RCC 7860 (cell line): ENCODE results near the gene SFXN4.
"Not testable (repeated sequence)": the region's sequence is repeated elsewhere in the genome, so short reads cannot be mapped to it uniquely, and the experiment has no call there.

Source experiments
- DNase-seq: peaks from one replicate; pipeline ENCODE4 v3.0.0-alpha.2; 2015; ENCODE audit warnings: low spot score
- FAIRE-seq: peaks from 2 replicates; lab custom pipeline; 2012; peaks lifted over from hg19 to GRCh38; lab: Jason Lieb, UNC

Gene SFXN4

DNA sequence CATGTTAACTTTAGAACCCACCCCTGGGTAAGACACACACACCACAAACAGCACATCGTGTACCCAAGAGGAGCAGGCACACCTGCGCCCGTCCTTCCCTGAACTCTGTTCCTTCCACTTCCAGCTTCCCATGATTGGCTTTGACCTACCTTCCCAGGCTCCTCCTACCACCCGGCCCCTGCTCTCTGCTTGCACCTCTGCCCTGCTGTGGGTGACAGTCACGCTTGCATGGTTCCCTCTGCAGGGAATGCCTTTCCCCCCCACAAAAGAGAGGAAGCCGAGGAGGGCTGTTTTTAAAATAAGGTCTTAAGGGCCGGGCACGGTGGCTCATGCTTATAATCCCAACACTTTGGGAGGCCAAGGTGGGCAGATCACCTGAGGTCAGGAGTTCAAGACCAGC is 16.4 kb downstream of the SFXN4 start:
- FAIRE-seq: no peak
- no peak for DNase-seq

DNA sequence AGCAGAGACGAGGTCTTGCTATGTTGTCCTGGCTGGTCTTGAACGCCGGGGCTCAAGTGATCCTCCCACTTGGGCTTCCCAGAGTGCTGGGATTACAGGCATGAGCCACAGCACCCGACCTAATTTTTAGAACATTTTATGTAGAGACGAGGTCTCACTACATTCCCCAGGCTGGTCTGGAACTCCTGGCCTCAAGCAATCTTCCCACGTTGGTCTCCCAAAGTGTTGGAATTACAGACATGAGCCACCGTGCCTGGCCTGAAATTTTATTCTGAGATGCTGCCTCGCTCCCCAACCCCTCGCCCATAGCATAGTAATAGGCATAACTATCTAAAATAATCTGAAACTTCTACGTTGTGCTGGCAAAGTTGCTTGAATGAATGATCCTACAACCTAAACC is 21.9 kb downstream of the SFXN4 start:
- DNase-seq: no peak
- FAIRE-seq: no peak

DNA sequence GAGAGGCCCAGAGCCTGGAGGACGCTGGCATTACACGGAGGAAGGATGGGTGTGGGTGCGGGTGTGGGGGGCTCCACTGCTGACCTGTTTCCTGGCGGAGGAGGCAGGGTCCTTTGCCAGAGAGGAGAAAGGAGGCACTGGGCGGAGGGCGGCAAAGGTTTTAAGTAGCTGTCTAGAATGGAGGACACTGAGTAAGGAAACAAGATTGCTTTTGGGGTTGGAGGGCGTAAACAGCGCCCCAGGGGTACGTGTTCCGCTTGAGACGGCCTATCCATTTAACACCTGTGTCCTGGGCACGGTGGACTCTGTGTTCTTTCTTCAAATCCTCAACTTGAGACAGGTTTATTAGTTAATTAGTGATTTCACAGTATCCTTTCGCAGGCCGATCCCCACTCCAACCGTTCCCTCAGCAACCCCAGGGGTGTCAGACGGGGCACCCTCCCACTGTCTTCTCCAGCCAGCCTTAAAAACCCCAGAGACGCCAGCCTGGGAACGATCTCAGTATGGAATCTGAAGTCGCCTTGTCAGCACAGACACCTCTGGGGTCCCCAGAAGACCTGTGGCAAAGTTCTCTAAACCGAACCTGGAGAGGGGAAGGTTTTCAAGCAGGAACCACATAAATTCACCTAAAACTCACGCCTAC is 24.8 kb downstream of the SFXN4 start:
- DNase-seq (no peak), FAIRE-seq (no peak)

DNA sequence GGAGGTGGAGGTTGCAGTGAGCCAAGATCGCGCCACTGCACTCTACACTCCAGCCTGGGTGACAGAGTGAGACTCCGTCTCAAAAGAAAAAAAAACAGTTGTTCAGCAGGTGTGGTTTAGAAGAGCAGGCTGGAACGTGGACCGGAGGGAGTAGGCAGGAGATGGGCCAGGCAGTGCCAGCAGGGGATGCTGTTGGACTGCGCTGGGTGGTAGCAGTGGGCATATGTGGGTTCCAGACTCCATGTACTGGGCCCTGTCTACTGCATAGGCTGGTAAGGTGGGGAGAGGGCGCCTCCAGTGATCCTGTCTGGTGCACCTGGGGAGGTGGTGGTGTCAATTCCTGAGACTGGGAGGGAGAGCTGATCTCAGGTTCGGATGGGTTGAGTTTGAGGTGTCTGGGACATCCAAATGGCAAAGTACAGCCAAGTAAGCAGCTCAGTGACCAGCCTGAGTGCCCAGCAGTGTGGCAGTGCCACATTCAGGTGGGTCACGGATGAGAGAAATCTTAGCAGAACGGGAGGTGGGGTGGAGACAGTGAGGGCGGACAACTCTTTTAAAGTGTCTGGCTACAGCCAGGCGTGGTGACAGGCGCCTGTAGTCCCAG is 25.9 kb downstream of the SFXN4 start:
- no peak for DNase-seq
- no peak for FAIRE-seq

DNA sequence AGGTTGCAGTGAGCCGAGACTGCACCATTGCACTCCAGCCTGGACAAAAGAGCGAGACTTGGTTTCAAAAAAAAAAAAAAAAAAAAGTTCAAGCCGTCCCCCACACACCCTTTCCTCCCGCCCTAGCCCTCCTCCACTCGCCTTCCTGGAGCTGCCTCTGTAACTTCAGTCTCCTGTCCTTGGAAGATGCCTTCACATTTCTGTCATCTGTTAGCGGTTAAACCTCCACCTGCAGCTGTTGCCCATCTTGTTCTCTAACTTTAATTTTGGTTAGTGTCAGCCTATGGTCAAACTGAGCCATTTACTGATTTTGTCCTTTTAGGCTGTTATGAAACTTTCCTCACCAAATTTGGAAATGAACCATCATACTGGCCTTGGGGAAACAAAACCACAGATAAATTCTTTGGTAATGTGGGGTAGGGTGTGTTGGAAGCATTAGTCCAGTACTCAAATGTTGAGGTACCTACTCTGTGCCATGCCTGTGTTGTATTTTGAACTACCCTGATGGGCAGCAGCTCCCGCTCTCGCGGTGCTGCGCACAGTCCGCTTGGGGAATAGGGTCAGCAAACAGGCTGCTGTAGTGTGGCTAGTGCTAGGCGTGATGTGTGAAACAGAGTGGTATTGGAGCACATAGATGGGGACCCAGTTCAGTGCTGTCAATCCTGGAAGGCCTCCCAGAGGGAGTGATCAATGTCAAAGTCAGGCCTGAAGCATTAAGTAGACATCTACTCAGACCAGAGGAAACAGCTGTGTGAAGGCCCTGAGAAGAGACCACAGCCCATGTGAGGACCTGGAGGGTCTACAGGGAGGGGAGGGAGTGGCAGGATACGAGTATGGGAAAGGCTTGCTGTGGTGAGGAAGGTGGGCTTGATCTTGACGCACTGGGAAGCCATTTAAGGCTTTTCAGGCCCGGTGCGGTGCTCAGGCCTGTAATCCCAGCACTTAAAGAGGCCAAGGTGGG is 26.9 kb downstream of the SFXN4 start:
- FAIRE-seq (no peak), DNase-seq (no peak)

DNA sequence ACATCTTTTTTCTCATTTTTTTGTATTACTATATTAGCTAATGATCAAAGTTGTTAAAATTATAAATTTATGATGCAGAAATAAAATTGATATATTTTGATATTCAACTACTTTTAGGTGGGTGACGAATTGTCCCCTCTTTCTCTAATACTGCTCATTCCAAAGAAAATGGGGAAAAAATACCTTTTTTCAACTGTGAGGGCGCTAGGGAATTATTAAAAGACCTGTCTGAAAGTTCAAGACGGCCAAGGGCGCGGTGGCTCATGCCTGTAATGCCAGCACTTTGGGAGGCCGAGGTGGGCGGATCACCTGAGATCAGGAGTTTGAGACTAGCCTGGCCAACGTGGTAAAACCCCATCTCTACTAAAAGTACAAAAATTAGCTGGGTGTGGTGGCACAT is 27.6 kb downstream of the SFXN4 start:
- FAIRE-seq, DNase-seq: not testable (repeated sequence)

DNA sequence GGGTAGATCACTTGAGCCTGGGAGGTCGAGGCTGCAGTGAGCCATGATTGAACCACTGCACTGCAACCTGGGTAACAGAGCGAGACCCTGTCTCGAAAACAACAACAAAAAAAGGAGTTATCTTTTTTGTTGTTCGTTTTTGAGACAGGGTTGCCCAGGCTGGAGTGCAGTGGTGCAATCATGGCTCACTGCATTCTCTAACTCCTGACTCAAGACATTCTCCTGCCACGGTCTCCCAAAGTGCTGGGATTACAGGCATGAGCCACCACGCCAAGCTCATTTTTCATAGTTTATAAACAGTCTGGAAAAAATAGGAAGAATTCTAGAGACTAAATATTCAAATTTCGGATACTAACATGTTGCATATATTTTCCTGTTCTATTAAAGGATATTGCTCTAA is 29.4 kb downstream of the SFXN4 start:
- DNase-seq: no peak
- no peak for FAIRE-seq

DNA sequence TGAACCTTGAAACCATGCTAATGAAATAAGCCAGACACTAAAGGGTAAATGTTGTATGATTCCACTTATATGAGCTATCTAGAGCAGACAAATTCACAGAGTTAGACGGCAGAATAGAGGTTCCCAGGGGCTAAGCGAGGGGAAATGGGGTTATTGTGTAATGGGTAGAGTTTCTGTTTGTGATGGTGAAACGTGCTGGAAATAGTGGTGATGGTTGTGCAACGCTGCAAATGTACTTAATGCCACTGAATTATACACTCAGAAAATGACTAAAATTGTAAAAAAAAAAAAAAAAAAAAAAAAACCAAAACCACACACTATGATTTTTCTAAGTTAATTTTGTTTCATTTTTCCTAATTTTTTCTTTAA is 30.0 kb downstream of the SFXN4 start:
- FAIRE-seq (no peak), DNase-seq (no peak)

DNA sequence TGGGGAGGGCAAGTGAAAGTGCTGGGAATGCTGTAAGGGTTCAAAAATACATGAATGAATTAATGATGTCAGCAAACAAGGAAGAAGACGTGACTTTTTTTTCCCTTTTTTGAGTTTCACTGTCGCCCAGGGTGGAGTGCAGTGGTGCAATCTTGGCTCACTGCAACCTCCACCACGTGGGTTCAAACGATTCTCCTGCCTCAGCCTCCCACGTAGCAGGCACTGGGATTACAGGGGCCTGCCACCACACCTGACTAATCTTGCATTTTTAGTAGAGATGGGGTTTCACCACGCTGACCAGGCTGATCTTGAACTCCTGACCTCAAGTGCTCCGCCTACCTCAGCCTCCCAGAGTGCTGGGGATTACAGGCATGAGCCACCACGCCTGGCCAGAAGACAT is 31.6 kb downstream of the SFXN4 start:
- DNase-seq: no peak
- no peak for FAIRE-seq

DNA sequence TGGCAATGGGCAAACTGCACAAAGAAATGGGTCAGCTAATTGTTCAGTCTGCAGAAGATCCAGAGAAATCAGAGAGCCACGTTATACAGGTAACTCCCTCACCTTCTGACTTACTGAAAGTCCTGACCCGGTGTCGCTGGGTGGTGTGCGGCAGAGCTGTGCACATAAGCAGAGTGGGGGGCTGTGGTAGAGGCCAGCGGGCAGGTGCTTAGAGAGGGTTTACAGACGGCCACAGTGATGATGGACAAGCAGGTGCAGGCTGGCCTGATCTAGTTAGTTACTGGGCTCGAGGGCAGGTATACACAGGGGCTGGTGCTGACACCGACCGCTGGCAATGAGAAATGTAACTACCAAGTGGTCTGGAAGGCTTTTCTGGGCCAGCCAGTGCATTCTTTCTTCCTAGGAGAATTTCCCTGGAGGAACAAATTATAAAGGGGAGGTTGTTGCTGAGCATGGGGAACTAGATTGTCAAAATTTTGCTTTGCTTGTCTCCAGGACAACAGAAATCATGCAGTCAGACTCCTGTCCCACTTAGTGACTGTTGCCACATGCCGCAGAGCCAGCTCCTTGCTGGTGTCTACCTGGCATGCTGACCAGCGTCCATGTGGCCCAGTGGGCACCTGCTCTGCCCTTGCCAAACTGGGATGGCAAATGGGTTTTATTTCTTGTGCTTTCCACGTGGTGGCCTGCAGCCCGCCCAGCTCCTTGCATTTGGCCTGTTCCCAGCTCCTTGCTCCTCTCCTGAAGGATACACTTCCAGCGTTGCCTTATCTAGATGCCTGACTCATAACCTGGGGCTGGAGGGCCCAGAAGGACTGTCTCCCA is 32.8 kb downstream of the SFXN4 start:
- FAIRE-seq: no peak

DNA sequence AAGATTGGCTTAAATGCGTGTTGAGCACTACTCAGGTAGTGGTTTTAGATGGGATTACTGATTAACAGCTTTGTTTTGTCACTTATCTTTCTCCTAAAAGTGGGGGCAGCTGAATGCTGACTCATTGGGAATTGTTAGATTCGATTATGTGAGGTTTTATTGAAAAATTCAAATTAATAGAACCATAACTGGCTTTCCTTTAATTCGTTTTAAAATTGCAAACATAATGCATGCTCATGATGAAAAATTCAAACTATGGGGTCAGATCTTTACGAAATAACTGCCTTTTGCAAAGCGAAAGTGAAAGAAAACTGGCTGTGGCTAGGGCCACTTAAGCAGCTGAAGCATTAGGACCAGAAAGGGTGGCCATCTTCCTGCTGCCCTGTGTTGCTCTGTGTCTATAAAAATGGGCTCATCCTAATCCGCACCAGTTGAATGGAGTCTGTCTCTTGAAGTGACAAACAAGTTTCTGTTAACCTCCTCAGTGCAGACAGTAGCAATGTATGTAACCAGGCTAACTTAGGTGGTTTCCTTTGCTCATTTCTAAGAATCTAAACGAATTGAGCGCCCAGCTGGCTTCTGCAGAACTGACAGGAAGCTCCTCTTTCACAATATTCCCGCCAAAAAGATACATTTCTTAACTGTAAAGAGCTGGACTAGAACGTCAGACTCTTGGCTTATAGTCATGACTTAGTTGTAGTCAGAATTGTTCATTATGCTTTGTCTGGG is 33.8 kb downstream of the SFXN4 start:
- FAIRE-seq (peak; percentile 74), DNase-seq (peak; percentile 54)

More for the DNA sequence above, 32.8 kb downstream of the SFXN4 start:
- DNase-seq: no peak

DNA sequence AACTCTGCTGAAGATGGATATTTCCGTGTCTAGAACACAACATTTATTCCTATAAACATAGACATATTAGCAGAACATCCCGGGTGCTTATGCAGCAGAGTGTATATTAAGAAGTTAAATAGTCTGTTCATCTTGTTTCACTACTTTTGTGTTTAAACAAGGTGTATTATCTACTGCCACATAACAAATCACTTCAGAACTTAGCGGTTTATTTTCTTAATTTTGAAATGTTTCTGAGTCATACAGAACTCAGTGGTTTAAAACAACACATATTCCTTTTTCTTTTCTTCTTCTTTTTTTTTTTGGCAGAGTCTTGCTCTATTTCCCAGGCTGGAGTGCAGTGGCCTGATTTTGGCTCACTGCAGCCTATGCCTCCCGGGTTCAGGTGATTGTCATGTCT is 35.8 kb downstream of the SFXN4 start:
- FAIRE-seq: no peak
- no peak for DNase-seq

DNA sequence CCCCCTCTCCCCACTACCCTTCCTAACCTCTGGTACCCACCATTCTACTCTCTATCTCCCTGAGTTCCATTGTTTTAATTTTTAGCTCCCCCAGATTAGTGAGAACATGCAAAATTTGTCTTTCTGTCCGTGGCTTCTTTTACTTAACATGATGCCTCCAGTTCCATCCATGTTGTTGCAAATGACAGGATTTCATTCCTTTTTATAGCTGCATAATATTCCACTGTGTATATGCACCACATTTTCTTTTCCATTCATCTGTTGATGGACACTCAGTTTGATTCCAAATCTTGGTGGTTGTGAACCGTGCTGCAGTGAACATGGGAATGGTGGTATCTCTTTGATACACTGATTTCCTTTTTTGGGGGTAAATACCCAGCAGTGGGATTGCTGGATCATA is 39.6 kb downstream of the SFXN4 start:
- no peak for FAIRE-seq
- DNase-seq: no peak

DNA sequence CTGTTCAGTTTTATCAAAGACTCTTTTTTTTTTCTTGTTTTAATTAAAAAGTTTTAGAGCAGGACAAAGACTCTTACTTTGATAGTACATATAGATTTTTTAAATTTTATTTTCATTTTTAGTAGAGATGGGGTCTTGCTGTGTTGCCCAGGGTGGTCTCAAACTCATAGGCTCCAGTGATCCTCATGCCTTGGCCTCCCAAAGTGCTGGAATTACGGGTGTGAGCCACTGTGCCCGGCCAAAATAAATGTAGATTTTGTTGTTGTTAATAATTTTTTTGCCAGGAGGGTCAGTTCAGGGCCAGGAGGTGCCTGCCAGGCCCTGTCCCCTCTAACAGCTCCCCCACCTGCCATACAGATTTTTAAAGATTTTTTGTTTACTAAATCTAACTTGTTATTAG is 44.6 kb downstream of the SFXN4 start:
- FAIRE-seq: no peak
- no peak for DNase-seq

DNA sequence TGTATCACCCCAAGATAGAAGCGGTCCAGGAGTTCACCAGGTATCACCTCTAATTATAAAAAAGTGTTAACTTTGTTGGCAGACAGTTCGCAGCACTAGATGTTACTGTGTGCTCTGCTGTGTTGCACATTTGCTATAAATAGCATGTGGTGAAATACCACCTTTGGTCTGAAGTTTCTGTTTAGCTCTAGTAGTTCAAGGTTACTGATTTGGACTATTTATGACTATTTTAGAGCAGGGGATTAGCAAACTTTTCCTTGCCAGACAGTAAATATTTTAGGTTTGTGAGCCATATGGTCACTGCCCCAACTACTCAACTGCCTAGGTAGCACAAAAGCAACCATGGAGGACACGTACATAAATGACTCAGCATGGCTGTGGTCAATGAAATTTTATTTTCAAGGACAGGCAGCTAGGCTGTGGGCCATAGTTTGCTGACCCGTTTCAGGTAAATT is 45.1 kb downstream of the SFXN4 start:
- DNase-seq: peak; percentile 60
- peak; percentile 89 for FAIRE-seq

DNA sequence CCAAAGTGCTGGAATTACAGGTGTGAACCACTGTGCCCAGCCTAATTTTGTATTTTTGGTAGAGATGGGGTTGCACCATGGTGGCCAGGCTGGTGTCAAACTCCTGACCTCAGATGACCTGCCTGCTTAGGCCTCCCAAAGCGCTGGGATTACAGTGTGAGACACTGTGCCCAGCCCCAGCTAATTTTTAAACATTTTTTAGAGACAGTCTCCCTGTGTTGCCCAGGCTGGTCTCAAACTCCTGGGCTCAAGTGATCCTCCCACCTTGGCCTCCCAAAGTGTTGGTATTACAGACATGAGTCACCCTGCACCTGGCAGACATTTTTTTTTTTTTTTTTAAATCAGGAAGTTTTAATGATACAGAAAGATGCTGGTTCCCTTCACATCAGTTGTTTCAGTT is 46.1 kb downstream of the SFXN4 start:
- DNase-seq: no peak
- no peak for FAIRE-seq

DNA sequence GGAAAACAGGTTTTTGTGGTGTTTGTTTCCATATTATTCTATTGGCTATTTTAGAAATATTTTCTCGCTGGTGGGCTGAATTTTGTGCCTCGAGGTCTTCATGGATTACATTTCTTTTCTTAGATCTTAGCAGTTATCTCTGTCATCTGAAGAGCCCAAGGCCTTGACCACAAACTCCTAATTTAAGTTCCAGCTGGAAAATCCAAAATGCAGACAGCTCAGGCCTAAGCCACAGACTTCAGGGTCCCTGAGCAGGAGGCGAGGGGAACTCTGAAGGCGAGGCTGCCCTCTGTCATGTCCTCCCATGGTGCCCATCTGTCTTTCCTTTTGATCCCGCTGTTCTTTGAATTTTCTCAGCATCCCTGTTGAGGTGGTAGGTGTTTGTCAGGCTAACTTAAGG is 47.3 kb downstream of the SFXN4 start:
- FAIRE-seq (no peak), DNase-seq (no peak)

DNA sequence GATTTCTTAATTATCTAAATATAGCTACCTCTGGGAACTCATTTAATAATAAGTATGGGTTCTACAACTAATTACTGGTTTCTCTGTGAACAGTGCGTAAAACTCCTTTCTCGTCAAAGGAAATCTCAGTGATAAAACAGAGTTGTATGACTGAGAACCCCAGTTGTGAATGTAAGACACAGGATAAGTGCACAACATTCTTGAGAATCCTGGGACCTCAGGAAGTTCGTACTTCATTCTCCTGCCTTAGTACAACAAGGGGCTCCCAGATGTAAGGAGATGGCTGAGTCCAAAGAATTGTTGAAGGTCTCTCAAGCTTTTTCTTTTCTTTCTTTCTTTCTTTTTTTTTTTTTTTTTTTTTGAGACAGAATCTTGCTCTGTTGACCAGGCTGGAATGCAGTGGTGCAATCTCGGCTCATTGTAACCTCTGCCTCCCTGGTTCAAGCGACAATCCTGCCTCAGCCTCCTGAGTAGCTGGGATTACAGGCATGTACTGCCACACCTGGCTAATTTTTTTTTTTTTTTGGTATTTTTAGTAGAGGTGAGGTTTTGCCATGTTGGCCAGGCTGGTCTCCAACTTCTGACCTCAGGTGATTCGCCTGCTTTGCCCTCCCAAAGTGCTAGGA is 49.1 kb downstream of the SFXN4 start:
- FAIRE-seq: no peak
- no peak for DNase-seq

DNA sequence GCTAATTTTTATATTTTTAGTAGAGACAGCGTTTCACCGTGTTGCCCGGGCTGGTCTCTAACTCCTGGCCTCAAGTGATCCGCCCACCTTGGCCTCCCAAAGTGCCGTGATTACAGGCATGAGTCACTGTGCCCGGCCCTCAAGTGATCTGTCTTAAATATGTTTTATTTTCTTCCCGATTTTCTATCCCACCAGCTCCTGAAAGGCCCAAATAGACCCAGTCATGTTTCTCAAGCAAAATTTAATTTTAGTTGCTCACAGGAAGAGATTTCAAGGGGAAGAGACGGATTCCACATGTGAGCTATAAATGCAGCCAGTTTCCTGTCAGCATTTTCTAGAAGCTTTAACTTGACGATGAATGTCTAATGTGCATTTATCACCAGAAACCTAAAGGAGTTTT is 49.6 kb downstream of the SFXN4 start:
- no peak for DNase-seq
- no peak for FAIRE-seq
